Endodermal cell (in vitro differentiated cells): ENCODE data around the gene SLC66A3. TPM values are rescaled to one million over a fixed set of nuclear protein-coding genes. Genes with fewer than 3 reads are reported as not detected.

Source experiments
- DNase-seq: peaks from one replicate; pipeline ENCODE4 v3.0.0-alpha.2; 2017
- H3K27ac ChIP-seq: 2 replicates; pipeline ENCODE4 v1.5.1; 2013; ENCODE audit warnings: mild to moderate bottlenecking, low read depth, low read length, moderate library complexity
- H3K27me3 ChIP-seq: 2 replicates; pipeline ENCODE4 v1.6.1; 2013; ENCODE audit warnings: mild to moderate bottlenecking, low read length, moderate library complexity; ENCODE audit not compliant: insufficient read depth, control insufficient read depth, poor library complexity, severe bottlenecking
- H3K36me3 ChIP-seq: 2 replicates; pipeline ENCODE4 v1.7.0; 2013; ENCODE audit warnings: mild to moderate bottlenecking, low read length, moderate library complexity; ENCODE audit not compliant: control insufficient read depth, insufficient read depth
- H3K4me1 ChIP-seq: one replicate; pipeline ENCODE4 v1.7.0; 2013; ENCODE audit warnings: low read length; ENCODE audit not compliant: control insufficient read depth, insufficient read depth
- H3K4me3 ChIP-seq: 2 replicates; pipeline ENCODE4 v1.5.1; 2013; ENCODE audit warnings: mild to moderate bottlenecking, low read length, moderate library complexity
- H3K9ac ChIP-seq: 2 replicates; pipeline ENCODE4 v1.6.1; 2013; ENCODE audit warnings: mild to moderate bottlenecking, low read length, moderate library complexity; ENCODE audit not compliant: poor library complexity, severe bottlenecking; ENCODE audit errors: extremely low read depth
- H3K9me3 ChIP-seq: 2 replicates; pipeline ENCODE4 v1.6.1; 2013; ENCODE audit warnings: mild to moderate bottlenecking, low read length, moderate library complexity; ENCODE audit not compliant: control insufficient read depth
- H3K27ac Mint-ChIP-seq: 2 replicates; pipeline ENCODE4 v1.8.0; 2020; ENCODE audit warnings: mixed read lengths
- H3K27me3 Mint-ChIP-seq: 2 replicates; pipeline ENCODE4 v1.8.0; 2021; ENCODE audit warnings: mild to moderate bottlenecking, mixed read lengths; ENCODE audit not compliant: insufficient read depth
- H3K36me3 Mint-ChIP-seq: 2 replicates; pipeline ENCODE4 v1.8.0; 2020; ENCODE audit warnings: low read depth, mixed read lengths
- H3K4me1 Mint-ChIP-seq: 2 replicates; pipeline ENCODE4 v1.8.0; 2020; ENCODE audit warnings: mixed read lengths
- H3K4me3 Mint-ChIP-seq: 2 replicates; pipeline ENCODE4 v1.8.0; 2020; ENCODE audit warnings: mild to moderate bottlenecking, moderate library complexity, mixed read lengths
- H3K9me3 Mint-ChIP-seq: 2 replicates; pipeline ENCODE4 v1.8.0; 2020; ENCODE audit warnings: mild to moderate bottlenecking, mixed read lengths
- WGBS, 2 experiments: methylation state at CpG; one replicate each; pipeline versions ENCODE4 v1.1.5 to v1.1.7; 2013; ENCODE audit warnings: missing lambda C conversion rate in 2 of 2, mixed read lengths in 1 of 2; ENCODE audit not compliant: insufficient coverage in 1 of 2, insufficient read length in 1 of 2; 5-methylcytosine and 5-hydroxymethylcytosine counted together
- total RNA-seq, 2 donors: library from RNA; stranded (reverse); fragmentation: NEBNext Ultra II Directional in 1 of 2; extraction: Animal tissue kit (Norgen Biotek cat#: 25700) in 1 of 2; gene quantifications; 2 replicates in 1 of 2; 3 replicates in 1 of 2; pipeline ENCODE4 v1.2.1, GENCODE V29; 2021
- TF ChIP-seq, protein P1 (sequence below): fragments of 200-600 bp; sonication (generic); conservative IDR thresholded peaks from 2 replicates; pipeline ENCODE4 v1.5.0; 2021; ENCODE audit warnings: antibody characterized with exemption, mild to moderate bottlenecking

The SLC66A3 gene
- total RNA-seq, 2 donors from 2014 or later = 14.4 to 17.5 TPM

- peaks cover 12% of the 10 kb centered on the region for H3K9me3 Mint-ChIP-seq
- peak overlapping the region; percentile 66 for H3K4me3 Mint-ChIP-seq
- Histone ChIP-seq H3K4me1 (no peaks in the 10 kb centered on the region), H3K9ac (no peak overlapping the region), H3K36me3 (no peaks in the 10 kb centered on the region), H3K4me3 (no peak overlapping the region), H3K27ac (no peak overlapping the region), H3K27me3 (no peaks in the 10 kb centered on the region), H3K9me3 (peaks cover 22% of the 10 kb centered on the region)
- no peak for DNase-seq
- H3K4me1 Mint-ChIP-seq = peaks cover 8% of the 10 kb centered on the region
- TF ChIP-seq, protein P1, sequence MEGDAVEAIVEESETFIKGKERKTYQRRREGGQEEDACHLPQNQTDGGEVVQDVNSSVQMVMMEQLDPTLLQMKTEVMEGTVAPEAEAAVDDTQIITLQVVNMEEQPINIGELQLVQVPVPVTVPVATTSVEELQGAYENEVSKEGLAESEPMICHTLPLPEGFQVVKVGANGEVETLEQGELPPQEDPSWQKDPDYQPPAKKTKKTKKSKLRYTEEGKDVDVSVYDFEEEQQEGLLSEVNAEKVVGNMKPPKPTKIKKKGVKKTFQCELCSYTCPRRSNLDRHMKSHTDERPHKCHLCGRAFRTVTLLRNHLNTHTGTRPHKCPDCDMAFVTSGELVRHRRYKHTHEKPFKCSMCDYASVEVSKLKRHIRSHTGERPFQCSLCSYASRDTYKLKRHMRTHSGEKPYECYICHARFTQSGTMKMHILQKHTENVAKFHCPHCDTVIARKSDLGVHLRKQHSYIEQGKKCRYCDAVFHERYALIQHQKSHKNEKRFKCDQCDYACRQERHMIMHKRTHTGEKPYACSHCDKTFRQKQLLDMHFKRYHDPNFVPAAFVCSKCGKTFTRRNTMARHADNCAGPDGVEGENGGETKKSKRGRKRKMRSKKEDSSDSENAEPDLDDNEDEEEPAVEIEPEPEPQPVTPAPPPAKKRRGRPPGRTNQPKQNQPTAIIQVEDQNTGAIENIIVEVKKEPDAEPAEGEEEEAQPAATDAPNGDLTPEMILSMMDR = no peak
- H3K27ac Mint-ChIP-seq = peak overlapping the region; percentile 75
- WGBS, 2 experiments = 84 to 96% methylated on average over 14 to 19 of the region's 19 CpGs
- H3K27me3 Mint-ChIP-seq = peaks cover 7% of the 10 kb centered on the region
- no peaks in the 10 kb centered on the region for H3K36me3 Mint-ChIP-seq
These were observed 23.1 kb upstream of the SLC66A3 start for GRCh38 chr2:11132036-11132671.

DNA sequence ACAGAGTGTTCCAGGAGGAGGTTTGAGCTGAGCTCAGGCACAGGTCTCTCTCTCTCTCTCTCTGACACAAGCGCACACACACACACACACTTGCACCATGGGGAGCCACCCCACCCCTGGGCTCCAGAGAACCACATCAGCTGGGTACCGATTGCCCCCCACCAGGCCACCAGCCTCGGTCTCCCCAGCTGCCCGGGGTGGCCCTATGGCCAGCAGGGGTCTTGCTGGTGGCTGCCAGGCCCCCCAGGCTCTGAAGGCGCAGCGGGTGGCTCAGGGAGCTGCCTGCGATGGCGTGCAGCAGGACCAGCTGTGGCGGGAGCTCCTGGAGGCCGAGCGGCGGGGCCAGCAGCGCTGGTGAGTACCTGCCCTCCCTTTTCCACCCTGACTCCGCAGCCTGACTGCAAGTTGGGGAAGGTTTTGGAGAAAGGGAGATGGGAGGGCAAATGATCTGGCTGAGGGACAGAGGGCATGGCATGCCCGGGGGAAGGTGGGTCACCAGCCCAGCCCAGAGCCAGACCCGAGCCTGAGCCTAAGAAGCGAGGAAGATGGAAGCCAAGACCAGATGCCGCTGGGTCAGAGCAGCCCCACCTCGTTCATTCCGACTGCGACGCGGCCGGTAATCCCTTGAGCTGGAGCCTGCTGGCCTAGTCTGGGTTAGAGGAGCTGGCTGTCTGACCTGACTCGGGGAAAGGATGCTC, 21.9 kb upstream of the SLC66A3 start:
- H3K4me3 ChIP-seq = peak overlapping the region; percentile 65
- Mint-ChIP-seq H3K4me3 (peak overlapping the region; percentile 66), H3K4me1 (peaks cover 8% of the 10 kb centered on the region), H3K27ac (peak overlapping the region; percentile 93), H3K36me3 (no peaks in the 10 kb centered on the region), H3K9me3 (peaks cover 12% of the 10 kb centered on the region), H3K27me3 (peaks cover 6% of the 10 kb centered on the region)
- H3K9ac ChIP-seq = peak overlapping the region; percentile 30
- H3K9me3 ChIP-seq = peaks cover 22% of the 10 kb centered on the region
- H3K4me1 ChIP-seq = no peaks in the 10 kb centered on the region
- no peaks in the 10 kb centered on the region for H3K36me3 ChIP-seq
- 74 to 82% methylated on average over 14 to 25 of the region's 25 CpGs for WGBS, 2 experiments
- TF ChIP-seq, protein P1 = no peak
- H3K27ac ChIP-seq = peak overlapping the region; percentile 21
- peak; percentile 75 for DNase-seq
- H3K27me3 ChIP-seq = no peaks in the 10 kb centered on the region

- H3K27ac ChIP-seq = no peak overlapping the region
- Mint-ChIP-seq H3K4me1 (peaks cover 8% of the 10 kb centered on the region), H3K9me3 (peaks cover 12% of the 10 kb centered on the region), H3K4me3 (peak overlapping the region; percentile 66), H3K36me3 (no peaks in the 10 kb centered on the region), H3K27me3 (peaks cover 2% of the 10 kb centered on the region), H3K27ac (no peak overlapping the region)
- no peak overlapping the region for H3K4me3 ChIP-seq
- no peaks in the 10 kb centered on the region for H3K4me1 ChIP-seq
- no peak for DNase-seq
- H3K27me3 ChIP-seq = no peaks in the 10 kb centered on the region
- 85 to 88% methylated on average over 8 of the region's 8 CpGs for WGBS, 2 experiments
- H3K9ac ChIP-seq = no peak overlapping the region
- peaks cover 22% of the 10 kb centered on the region for H3K9me3 ChIP-seq
- H3K36me3 ChIP-seq = no peaks in the 10 kb centered on the region
- TF ChIP-seq, protein P1 = no peak
These were observed 21.3 kb upstream of the SLC66A3 start for GRCh38 chr2:11133936-11134320.
